Measurements from ENCODE around the gene AP4M1. TPM values are rescaled to one million over a fixed set of nuclear protein-coding genes. Genes with fewer than 3 reads are reported as not detected.

The AP4M1 gene
- total RNA-seq, 1 donor from 2014 or later = 22.6 TPM

DNA sequence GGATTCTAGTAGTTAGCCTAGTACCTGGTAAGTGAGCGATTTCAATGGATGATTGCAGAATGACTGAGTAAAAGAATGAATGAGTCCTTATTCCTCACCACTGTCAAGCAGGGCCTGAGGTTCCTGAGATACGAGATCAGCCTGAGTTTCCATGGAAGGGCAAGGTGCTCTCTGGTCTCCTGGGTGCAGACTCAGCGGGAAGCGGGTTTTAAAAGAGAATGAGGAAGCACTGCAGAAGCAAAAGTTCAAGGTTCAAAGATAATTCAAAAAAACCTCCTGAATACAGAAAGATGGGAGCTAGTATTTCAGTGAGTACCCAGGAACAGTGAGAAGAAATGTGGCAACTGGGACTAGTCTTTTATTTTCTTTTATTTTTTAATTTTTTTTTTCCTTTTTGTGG lies 24.2 kb upstream of the AP4M1 start:
- Mint-ChIP-seq H3K36me3 (ENCODE audit: low read depth) (peaks cover 67% of the 10 kb centered on the region), H3K27ac (ENCODE audit: unreplicated experiment) (no peak overlapping the region), H3K27me3 (ENCODE audit: low read depth) (peaks cover 5% of the 10 kb centered on the region), H3K9me3 (peaks cover 11% of the 10 kb centered on the region), H3K4me3 (peak overlapping the region; percentile 83), H3K4me1 (peaks cover 38% of the 10 kb centered on the region)
- TF ChIP-seq, protein P1, sequence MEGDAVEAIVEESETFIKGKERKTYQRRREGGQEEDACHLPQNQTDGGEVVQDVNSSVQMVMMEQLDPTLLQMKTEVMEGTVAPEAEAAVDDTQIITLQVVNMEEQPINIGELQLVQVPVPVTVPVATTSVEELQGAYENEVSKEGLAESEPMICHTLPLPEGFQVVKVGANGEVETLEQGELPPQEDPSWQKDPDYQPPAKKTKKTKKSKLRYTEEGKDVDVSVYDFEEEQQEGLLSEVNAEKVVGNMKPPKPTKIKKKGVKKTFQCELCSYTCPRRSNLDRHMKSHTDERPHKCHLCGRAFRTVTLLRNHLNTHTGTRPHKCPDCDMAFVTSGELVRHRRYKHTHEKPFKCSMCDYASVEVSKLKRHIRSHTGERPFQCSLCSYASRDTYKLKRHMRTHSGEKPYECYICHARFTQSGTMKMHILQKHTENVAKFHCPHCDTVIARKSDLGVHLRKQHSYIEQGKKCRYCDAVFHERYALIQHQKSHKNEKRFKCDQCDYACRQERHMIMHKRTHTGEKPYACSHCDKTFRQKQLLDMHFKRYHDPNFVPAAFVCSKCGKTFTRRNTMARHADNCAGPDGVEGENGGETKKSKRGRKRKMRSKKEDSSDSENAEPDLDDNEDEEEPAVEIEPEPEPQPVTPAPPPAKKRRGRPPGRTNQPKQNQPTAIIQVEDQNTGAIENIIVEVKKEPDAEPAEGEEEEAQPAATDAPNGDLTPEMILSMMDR (conservative IDR thresholded peaks at IDR 0.05) = no peak
- DNase-seq (ENCODE audit: low read depth, low spot score) = no peak

DNA sequence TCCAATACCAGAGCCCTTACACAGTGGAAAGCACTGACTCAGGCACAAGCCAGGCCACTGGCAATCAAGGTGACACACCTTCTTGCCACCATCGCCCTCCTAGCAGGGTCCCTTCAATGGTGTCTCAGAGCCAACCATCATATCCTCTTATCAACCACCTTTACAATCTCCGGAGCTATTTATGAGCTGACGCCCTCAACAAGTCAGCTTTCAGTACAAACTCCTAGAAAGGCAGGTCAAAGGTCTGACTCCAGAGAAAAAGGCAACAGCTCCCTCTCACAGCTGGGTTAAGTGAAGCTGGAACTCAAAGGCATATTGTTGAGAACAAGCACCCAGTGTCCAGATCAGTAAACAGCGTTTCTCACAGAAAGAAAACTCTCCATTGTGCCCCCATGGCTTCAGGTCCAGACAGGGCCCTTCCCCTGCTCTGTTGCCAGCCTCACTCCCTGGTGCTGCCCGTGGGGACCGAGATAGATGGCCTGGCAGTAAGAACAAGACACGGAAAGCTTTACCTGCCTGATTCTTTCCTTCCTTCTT lies 22.4 kb upstream of the AP4M1 start:
- peaks cover 12% of the 10 kb centered on the region for H3K27me3 Mint-ChIP-seq (ENCODE audit: low read depth)
- DNase-seq (ENCODE audit: low read depth, low spot score) = peak; percentile 21
- H3K4me3 Mint-ChIP-seq = peak overlapping the region; percentile 97
- peaks cover 48% of the 10 kb centered on the region for H3K36me3 Mint-ChIP-seq (ENCODE audit: low read depth)
- peaks cover 45% of the 10 kb centered on the region for H3K4me1 Mint-ChIP-seq
- TF ChIP-seq, protein P1 (conservative IDR thresholded peaks at IDR 0.05) = no peak
- H3K27ac Mint-ChIP-seq (ENCODE audit: unreplicated experiment) = peak overlapping the region; percentile 93
- H3K9me3 Mint-ChIP-seq = peaks cover 3% of the 10 kb centered on the region

DNA sequence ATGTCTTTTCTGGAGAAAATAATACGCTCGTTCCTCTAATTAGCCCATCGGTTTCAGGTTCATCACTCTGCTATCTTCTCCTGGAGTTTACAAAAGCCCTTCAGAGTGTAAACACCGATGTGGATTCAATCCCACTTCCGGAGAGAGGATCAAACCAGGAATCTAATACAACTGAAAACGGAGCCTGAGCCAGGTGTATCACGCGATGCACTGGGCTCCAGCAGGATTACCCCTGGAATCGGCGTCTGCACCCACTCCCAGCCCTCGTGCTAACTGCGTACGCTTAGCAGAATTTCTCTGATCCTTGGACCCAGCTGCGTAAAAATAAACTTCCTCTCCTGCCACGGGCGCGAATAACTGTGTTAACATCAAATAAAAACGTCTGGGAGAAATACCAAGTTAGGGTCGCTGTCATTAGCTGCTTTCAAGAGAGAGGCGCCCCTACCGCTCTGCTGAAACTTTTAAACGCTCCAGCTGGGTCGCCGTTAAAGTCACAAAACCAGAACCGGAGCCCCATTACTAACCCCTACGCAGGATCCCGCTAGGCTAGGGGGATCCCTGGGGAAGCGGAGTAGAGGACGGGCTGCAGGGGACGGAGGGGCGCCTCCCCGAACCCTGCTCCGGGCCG lies 20.4 kb upstream of the AP4M1 start:
- peaks cover 45% of the 10 kb centered on the region for H3K4me1 Mint-ChIP-seq
- peaks cover 29% of the 10 kb centered on the region for H3K27me3 Mint-ChIP-seq (ENCODE audit: low read depth)
- peak overlapping the region; percentile 99 for H3K27ac Mint-ChIP-seq (ENCODE audit: unreplicated experiment)
- H3K4me3 Mint-ChIP-seq = peak overlapping the region; percentile 97
- peaks cover 3% of the 10 kb centered on the region for H3K9me3 Mint-ChIP-seq
- H3K36me3 Mint-ChIP-seq (ENCODE audit: low read depth) = peaks cover 29% of the 10 kb centered on the region
- TF ChIP-seq, protein P1 (conservative IDR thresholded peaks at IDR 0.05) = no peak
- DNase-seq (ENCODE audit: low read depth, low spot score) = no peak

DNA sequence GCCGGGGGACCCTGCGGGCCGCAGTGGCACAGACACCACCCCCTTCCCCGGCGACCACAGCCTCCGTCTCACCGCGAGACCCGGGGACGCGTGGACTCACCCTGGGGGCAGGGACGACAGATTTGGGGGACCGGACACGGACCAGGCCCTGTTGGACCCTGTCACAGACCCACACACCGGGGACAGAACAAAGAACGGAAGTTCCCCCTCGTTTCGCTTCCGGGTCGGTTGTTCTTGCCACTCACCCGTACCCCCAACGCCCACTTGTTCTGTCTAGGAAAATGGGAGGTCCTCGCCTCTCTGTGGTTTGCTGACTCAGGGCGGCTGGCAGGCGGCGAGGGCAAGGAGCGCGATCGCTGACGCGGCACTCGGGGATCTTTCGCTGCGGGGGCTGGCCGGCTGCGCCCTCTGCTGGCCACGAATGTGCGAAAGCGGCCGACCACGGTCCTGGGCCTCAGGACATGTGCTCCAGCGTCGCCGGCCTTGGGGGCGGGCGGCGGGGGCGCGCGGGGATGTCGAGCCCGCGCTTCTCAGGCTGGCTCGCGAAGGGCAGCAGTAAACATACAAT lies 19.8 kb upstream of the AP4M1 start, which contains the start of gene ZNF3:
Gene ZNF3, minus strand, starts transcription at position 189 of the 568 bp plus-strand sequence. CDS start 4,366 bp downstream, outside the sequence.
- Mint-ChIP-seq H3K36me3 (ENCODE audit: low read depth) (peaks cover 23% of the 10 kb centered on the region), H3K9me3 (peaks cover 3% of the 10 kb centered on the region), H3K4me1 (peaks cover 45% of the 10 kb centered on the region), H3K27me3 (ENCODE audit: low read depth) (peaks cover 30% of the 10 kb centered on the region), H3K27ac (ENCODE audit: unreplicated experiment) (peak within 1 kb of the TSS; percentile 99), H3K4me3 (peak within 1 kb of the TSS; percentile 97)
- peak; percentile 99 for DNase-seq (ENCODE audit: low read depth, low spot score)
- TF ChIP-seq, protein P1 (conservative IDR thresholded peaks at IDR 0.05) = peak; percentile 98

DNA sequence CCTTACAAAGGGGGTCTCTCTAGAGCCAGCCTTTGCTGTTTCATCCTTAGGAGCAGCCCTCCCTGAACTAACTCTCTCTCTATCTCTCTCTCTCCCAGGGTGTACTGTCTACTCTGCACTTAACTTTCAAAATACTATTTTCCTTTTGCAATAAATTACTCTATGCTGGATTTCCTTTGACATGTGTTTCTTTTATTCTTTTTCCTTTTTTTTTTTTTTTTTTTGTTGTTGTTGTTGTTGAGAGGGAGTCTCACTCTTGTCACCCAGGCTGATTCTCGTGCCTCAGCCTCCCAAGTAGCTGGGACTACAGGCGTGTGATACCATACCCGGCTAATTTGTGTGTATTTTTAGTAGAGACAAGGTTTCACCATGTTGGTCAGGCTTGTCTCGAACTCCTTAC lies 18.5 kb upstream of the AP4M1 start:
- Mint-ChIP-seq H3K36me3 (ENCODE audit: low read depth) (peaks cover 16% of the 10 kb centered on the region), H3K4me3 (peak overlapping the region; percentile 97), H3K27ac (ENCODE audit: unreplicated experiment) (no peak overlapping the region), H3K4me1 (peaks cover 44% of the 10 kb centered on the region), H3K27me3 (ENCODE audit: low read depth) (peaks cover 33% of the 10 kb centered on the region), H3K9me3 (no peaks in the 10 kb centered on the region)
- TF ChIP-seq, protein P1 (conservative IDR thresholded peaks at IDR 0.05) = no peak
- no peak for DNase-seq (ENCODE audit: low read depth, low spot score)
